Gastroesophageal sphincter (tissue), 3 donors: ENCODE results near the gene DUSP23.

Experiments
- POLR2A ChIP-seq, 2 donors: fragments of 450-650 bp; IDR thresholded peaks; one replicate each; pipeline ENCODE4 v1.6.1; 2017; ENCODE audit warnings: antibody characterized with exemption in 2 of 2, mild to moderate bottlenecking in 2 of 2, moderate library complexity in 1 of 2
- TF ChIP-seq, protein P1 (sequence below), 4 experiments: fragments of 200-600 bp in 2 of 4; fragments of 450-650 bp in 2 of 4; sonication (generic) in 1 of 4; IDR thresholded peaks; one replicate each; pipeline ENCODE4 v1.5.1; 2017 to 2019; ENCODE audit warnings: antibody characterized with exemption in 4 of 4, mild to moderate bottlenecking in 2 of 4, moderate library complexity in 2 of 4

GRCh38 chr1:159779403-159779851 is 1.3 kb upstream of the DUSP23 start:
- TF ChIP-seq, protein P1, sequence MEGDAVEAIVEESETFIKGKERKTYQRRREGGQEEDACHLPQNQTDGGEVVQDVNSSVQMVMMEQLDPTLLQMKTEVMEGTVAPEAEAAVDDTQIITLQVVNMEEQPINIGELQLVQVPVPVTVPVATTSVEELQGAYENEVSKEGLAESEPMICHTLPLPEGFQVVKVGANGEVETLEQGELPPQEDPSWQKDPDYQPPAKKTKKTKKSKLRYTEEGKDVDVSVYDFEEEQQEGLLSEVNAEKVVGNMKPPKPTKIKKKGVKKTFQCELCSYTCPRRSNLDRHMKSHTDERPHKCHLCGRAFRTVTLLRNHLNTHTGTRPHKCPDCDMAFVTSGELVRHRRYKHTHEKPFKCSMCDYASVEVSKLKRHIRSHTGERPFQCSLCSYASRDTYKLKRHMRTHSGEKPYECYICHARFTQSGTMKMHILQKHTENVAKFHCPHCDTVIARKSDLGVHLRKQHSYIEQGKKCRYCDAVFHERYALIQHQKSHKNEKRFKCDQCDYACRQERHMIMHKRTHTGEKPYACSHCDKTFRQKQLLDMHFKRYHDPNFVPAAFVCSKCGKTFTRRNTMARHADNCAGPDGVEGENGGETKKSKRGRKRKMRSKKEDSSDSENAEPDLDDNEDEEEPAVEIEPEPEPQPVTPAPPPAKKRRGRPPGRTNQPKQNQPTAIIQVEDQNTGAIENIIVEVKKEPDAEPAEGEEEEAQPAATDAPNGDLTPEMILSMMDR (IDR thresholded peaks at IDR 0.05): no peak
- TF ChIP-seq POLR2A (IDR thresholded peaks at IDR 0.05): no peak
